GM23338 (cell line): ENCODE measurements around the gene ZBTB9.

Experiments
- EZH2phosphoT487 ChIP-seq: fragments of 200-600 bp; sonication (generic); IDR thresholded peaks from one replicate; pipeline ENCODE4 v1.8.1; 2018; ENCODE audit warnings: antibody characterized with exemption; ENCODE audit not compliant: unreplicated experiment
- POLR2AphosphoS5 ChIP-seq: IDR thresholded peaks from 2 replicates; pipeline ENCODE4 v1.6.1; 2016; ENCODE audit warnings: antibody characterized with exemption, low read depth
- REST ChIP-seq: IDR thresholded peaks from one replicate; pipeline ENCODE4 v1.6.1; 2018; ENCODE audit warnings: antibody characterized with exemption; ENCODE audit not compliant: unreplicated experiment

GRCh38 chr6:33434961-33435360, 19.4 kb upstream of the ZBTB9 start:
- TF ChIP-seq EZH2phosphoT487 (no peak), REST (no peak), POLR2AphosphoS5 (no peak)
